Gastroesophageal sphincter (tissue), 3 donors: ENCODE measurements around the gene LILRB3.
"Not testable (repeated sequence)": the region's sequence is repeated elsewhere in the genome, so short reads cannot be mapped to it uniquely, and the experiment has no call there.

ENCODE experiments used
- POLR2A ChIP-seq, 2 donors: fragments of 450-650 bp; IDR thresholded peaks; one replicate each; pipeline ENCODE4 v1.6.1; 2017; ENCODE audit warnings: antibody characterized with exemption in 2 of 2, mild to moderate bottlenecking in 2 of 2, moderate library complexity in 1 of 2
- POLR2AphosphoS5 ChIP-seq: sonication (generic); formaldehyde crosslinking; IDR thresholded peaks from one replicate; pipeline ENCODE4 v1.6.1; 2017; ENCODE audit warnings: antibody characterized with exemption
- TF ChIP-seq, protein P1 (sequence below), 4 experiments: fragments of 200-600 bp in 2 of 4; fragments of 450-650 bp in 2 of 4; sonication (generic) in 1 of 4; IDR thresholded peaks; one replicate each; pipeline ENCODE4 v1.5.1; 2017 to 2019; ENCODE audit warnings: antibody characterized with exemption in 4 of 4, mild to moderate bottlenecking in 2 of 4, moderate library complexity in 2 of 4

- TF ChIP-seq, protein P1, sequence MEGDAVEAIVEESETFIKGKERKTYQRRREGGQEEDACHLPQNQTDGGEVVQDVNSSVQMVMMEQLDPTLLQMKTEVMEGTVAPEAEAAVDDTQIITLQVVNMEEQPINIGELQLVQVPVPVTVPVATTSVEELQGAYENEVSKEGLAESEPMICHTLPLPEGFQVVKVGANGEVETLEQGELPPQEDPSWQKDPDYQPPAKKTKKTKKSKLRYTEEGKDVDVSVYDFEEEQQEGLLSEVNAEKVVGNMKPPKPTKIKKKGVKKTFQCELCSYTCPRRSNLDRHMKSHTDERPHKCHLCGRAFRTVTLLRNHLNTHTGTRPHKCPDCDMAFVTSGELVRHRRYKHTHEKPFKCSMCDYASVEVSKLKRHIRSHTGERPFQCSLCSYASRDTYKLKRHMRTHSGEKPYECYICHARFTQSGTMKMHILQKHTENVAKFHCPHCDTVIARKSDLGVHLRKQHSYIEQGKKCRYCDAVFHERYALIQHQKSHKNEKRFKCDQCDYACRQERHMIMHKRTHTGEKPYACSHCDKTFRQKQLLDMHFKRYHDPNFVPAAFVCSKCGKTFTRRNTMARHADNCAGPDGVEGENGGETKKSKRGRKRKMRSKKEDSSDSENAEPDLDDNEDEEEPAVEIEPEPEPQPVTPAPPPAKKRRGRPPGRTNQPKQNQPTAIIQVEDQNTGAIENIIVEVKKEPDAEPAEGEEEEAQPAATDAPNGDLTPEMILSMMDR (IDR thresholded peaks at IDR 0.05), result not testable (repeated sequence)
- TF ChIP-seq POLR2A (IDR thresholded peaks at IDR 0.05); POLR2AphosphoS5: not testable (repeated sequence)
Measured at GRCh38 chr19:54194463-54194862, 28.3 kb downstream of the LILRB3 start.
